H4 (cell line): Measurements from ENCODE around the gene TCN2. TPM values are rescaled to one million over a fixed set of nuclear protein-coding genes. Genes with fewer than 3 reads are reported as not detected.
"Not testable (repeated sequence)": the region's sequence is repeated elsewhere in the genome, so short reads cannot be mapped to it uniquely, and the experiment has no call there.

Source experiments
- DNase-seq: peaks from one replicate; pipeline ENCODE4 v3.0.0-alpha.2; 2015; ENCODE audit warnings: low spot score
- total RNA-seq: library from RNA; depleted of rRNA; stranded (reverse); fragments of >200 nt; shearing (Covaris generic); gene quantifications from 2 replicates; pipeline ENCODE4 v1.2.3, GENCODE V29; 2014

The TCN2 gene
- total RNA-seq, 1 experiment from 2014 or later: 7.6 TPM

DNA sequence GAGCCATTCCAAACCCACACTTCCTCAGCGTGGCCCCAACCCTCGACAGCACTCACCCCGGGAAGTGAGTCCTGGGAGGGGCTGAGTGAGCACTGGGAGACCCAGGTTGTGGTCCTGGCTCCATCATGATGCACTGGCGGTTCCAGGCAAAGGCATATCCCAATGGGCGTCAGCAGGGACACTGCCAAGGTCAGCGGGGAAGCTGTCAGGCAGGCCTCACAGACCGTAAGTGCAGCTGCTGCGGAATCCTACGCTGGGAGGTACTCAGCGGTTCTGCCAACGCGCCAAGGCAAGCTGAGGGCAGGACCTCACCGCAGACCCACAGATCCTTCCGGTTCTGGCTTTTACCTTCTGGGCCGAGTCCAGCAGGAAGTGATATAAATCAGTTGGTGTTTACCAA is 31.1 kb upstream of the TCN2 start:
- no peak for DNase-seq

DNA sequence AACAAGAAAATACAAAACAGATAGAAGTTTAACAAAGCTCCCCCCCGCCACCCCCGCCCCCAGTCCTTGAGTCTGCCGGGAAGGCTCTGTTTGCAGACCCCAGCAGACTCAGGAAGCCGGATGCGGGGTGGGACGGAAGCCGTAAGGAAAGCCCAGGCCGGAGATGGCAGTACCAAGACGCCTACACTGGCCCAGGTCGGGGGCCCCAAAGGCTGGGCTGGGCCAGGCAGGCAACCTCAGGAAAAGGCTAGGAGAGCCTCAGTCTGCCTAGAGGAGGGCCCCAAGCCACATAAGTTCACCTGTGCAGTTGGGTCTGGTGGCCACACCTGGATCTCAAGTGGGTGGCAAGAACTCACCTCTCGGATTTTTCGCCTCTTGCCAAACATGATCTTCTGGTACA is 28.5 kb upstream of the TCN2 start:
- DNase-seq: no peak

DNA sequence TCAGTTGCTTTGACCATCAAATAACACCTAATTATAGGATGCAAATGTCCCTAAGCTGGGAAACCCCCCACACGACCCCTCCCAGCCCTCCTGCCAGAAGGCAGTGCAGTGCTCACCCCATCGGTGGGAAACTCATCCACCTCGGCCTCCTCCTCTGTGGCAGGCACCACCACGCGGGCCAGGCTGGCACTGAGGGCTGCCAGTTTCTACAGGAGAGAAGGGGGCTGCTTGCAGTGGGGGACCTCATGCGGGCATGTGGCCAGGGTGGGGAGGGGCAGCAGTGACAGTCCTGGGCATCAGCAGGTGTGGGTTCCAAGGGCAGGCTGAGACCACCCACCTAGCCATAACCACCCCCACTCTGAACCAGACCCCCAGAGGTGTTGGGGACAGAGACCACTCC is 26.1 kb upstream of the TCN2 start:
- DNase-seq: no peak

DNA sequence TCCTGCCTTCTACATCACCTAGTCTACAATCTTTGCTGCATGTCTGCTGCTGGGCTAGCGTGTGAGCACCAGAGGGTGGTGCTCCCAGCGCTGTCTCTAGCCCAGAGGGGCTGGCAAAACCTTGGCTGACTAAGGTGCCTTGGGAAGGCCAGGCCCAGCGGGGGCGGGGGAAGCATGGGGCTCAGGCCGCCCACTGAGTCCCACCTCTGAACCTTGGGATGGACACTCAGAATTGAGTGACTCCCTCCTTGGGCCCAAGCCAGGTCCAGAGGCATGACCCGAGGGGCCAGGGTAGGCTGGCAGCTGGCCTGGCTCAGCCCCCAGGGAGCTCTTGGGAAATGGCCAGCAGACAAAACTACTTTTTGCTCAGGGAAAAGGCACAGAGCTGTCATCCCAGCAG is 24.9 kb upstream of the TCN2 start:
- DNase-seq: no peak

DNA sequence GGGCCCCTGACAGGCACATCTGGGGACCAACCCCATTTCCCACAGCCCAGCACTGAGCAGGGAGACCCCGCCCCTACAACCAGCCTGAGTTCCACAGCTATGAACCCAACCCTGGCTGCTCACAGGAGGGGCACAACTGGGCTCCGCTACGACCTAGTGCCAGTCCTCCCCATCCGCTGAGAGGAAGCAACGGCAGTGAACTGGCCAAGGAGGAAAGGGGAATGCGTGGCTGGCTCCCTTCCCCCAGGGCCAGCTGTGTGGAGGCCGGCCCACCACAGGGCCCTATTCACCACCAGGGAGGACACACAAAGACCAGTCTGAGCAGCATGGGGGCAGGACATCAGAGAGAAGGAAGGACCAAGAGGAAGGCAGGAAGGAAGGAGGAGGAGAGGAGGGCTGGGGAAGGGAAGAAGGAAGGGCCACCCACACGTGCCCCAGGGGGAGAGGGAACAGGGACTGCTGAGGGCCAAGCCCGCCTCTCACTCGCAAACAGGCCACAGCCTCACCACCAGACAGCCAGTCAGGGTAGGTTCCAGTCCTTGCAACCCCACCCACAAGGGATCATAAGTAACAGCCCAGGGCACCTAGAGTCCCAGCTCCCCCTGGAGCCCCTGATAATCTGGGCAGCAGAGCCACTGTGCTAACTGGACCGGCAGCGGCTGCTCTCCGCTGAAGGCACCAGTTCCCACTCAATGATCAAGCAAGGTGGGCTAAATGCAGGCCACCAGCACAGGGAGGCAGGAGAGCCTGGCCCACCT is 24.0 kb upstream of the TCN2 start:
- no peak for DNase-seq

DNA sequence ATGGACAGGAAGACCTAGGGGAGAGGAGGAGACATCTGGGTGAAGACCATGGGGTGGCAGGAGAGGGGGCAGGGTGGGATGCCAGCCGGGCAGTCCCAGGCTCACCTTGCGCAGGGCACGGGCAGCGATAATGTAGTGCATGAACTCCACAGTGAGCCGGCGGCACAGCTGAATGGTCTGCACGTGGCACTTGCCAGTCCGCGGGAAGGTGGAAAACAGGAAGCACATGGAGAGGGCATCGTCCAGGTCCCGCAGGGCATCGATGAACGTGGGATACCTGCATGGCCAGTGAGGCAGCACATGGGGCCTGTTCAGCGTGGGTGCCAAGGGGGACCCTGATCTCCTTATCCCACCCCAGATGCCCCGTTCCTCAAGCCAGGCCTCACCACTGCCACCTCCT is 22.5 kb upstream of the TCN2 start:
- DNase-seq: no peak

DNA sequence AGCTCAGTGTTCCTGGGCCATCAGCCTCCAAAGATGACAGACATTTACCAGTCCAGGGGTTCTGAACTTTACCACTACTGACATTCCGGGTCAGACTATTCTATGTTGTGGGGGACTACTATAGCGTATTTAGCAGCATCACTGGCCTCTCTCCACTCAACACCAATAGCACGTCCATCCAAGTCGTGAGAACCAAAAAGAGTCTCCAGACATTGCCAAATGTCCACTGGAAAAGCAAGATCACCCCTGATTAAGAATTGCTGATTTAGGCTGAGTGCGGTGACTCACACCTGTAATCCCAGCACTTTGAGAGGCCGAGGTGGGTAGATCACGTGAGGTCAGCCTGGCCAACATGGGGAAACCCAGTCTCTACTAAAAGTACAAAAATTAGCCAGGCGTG is 20.6 kb upstream of the TCN2 start:
- no peak for DNase-seq

DNA sequence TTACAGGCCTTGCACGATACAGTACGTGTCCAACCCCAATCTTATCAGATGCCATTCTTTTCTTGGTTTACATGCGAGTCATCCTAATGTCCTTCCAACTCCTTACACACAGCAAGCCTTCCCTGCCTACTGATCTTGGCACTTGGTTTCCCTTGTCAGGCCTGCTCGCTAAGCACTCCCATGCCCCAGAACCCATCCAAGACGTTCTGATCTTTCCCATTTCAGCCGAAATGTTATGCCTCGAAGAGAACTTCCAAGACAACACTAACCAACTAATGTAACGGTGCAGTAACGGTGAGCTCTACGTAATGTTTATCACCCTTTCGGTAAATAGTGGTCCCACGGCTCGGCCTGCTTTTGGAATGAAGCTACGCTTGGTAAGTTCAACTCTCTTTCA is 15.8 kb upstream of the TCN2 start:
- DNase-seq: no peak

DNA sequence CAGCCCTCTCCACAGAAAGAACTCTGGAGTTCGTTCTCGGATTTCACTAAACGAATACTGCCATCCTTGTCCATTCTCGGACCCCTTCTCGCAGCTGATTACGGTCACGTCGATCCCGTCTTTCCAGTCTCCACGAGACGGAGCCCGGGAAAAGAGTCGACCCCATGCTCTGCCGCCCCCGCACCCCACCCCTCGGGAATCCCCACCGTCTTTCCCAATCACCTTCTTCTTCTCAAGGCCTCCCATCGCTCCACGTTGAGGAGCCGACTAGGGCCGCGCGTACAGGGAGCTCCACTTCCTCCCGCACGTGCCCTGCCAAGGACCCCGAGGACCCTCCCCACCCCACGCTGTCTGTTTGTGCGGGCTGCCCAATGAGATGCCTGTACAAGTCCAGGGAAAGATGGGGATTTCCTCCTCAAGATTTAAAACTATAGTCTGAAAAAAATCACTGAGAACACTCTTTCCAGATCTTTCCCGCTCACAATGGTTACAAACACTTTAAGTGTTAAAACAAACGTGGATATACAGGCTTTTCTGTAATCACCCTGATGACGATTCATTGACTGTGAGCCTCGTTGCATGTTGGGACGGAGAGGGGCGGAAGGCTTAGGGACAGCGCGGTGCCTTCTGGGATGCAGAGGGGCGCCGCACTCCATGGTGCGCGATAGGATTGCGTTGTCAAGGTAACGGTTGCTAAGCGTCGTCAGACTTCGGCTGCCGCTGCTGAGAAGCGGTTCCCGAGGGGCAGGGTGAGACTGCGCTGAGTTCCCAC is 15.2 kb upstream of the TCN2 start, which contains the start of gene PES1:
TSS of gene PES1 (minus strand) at position 323 of the 772 bp plus-strand sequence. CDS start at position 246, 77 bp downstream.
- peak; percentile 97 for DNase-seq

DNA sequence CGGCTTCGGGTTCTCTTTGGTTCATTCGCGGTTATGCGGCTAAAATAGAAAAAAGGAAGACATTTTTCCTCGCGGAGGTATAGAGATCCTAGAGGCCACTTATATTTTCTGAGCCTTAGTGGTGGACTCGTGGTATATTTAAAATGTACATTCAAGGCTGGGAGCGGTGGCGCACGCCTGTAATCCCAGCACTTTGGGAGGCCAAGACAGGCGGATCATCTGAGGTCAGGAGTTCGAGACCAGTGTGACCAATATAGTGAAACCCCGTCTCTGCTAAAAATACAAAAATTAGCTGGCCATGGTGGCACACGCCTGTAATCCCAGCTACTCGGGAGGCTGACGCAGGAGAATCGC is 14.6 kb upstream of the TCN2 start:
- DNase-seq: not testable (repeated sequence)

DNA sequence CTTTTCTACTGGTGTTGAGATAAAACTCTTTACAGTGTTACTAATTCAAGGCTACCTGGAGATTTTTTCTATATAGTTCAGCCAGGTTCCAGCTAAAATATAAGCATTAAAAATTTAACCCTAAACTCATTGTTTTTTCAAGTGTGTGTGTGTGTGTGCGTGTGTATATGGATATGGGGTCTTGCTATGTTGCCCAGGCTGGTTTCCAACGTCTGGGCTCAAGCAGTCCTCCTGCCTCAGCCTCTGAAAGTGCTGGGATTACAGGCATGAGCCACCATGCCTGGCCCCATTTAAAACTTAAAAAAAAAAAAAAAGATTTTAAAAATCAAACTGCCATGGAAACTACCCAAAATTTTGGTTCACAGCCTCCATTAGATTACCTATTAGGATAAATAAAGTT is 10.8 kb upstream of the TCN2 start:
- DNase-seq: no peak

DNA sequence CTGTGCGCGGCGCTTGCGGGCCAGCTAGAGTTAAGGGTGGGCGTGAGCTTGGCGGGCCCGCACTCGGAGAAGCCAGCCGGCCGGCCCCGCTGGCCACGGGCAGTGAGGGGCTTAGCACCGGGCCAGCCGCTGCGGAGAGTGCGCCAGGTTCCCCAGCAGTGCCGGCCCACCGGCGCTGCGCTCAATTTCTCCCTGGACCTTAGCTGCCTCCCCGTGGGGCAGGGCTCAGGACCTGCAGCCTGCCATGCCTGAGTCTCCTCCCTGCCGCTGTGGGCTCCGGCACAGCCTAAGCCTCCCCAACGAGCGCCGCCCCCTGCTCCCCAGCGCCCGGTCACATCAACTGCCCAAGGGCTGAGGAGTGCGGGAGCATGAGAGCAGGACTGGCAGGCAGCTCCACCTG is 10.1 kb upstream of the TCN2 start:
- no peak for DNase-seq

DNA sequence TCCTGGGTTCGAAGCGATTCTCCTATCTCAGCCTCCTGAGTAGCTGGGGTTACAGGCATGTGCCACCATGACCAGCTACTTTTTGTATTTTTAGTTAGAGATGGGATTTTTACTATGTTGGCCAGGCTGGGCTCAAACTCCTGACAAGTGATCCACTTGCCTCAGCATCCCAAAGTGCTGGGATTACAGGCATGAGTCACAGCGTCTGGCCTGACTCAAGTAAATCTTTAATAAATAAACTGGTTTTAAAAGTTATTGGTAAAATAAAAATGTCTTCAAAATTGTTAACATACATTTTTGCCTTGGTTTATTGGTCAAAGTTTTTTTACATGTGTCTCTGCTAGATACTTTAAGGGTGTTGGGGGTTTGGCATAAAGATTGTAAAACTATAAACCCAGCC is 8.0 kb upstream of the TCN2 start:
- DNase-seq: no peak

DNA sequence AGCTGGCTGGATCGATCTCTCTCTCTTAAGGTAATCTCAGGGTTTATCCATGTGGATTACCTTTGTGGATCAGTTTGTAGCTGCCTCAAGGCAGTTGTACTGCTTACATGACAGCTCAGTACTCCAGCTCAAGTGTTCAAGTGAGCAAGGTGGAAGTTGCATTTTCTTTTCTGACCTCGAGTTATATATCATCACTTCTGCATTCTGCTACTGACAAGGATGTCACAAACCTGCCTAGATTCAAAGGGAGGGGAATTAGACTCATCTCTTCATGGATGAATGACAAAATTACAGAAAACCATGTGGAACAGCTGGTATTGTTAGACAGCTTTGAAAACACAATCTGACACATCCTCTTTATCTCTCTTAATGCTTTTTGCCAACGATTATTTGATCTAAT is 6.1 kb upstream of the TCN2 start:
- DNase-seq: no peak

DNA sequence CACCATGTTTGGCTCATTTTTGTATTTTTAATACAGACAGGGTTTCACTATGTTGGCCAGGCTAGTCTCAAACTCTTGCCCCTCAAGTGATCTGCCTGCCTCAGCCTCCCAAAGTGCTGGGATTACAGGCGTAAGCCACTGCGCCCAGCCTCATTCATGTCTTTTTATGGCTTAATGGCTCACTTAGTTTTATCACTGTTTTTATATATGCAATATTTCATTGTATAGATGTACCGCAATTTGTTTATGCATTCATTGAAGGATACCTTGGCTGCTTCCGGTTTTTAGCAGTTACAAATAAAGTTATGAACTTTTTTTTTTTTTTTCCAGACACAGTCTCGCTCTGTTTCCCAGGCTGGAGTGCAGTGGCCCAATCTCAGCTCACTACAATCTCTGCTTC is 5.5 kb upstream of the TCN2 start:
- DNase-seq: no peak

DNA sequence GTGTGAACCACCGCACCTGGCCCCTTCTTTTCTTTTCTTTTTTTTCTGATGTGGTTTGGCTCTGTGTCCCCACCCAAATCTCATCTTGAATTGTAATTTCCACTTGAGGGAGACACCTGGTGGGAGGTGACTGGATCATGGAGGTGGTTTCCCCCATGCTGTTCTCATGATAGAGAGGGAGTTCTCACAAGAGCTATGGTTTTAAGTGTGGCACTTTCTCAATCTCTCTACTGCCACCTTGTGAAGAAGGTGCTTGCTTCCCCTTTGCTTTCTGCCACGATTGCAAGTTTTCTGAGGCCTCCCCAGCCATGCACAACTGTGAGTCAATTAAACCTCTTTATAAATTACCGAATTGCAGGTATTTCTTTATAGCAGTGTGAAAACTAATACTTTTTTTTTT is 4.9 kb upstream of the TCN2 start:
- DNase-seq: peak; percentile 43

DNA sequence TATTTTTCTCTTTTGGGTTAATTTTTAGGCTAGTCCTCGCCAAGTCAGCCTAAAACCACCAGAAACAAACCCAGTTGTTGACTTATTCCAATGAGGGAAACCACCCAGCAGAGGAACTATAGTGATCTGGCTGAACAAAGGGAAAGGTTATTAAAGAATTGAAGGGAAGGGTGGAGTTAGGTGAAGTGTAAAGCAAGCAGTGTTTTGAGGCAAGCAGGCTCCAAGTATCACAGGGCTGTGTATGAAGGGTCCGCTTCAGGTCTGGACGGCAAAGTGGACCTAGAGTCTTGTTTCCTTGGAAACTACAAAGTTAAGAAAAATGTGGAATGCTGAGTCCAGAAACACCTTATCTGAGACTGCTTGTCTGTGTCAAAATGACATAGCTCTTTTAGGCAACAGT is 3.2 kb upstream of the TCN2 start:
- no peak for DNase-seq

DNA sequence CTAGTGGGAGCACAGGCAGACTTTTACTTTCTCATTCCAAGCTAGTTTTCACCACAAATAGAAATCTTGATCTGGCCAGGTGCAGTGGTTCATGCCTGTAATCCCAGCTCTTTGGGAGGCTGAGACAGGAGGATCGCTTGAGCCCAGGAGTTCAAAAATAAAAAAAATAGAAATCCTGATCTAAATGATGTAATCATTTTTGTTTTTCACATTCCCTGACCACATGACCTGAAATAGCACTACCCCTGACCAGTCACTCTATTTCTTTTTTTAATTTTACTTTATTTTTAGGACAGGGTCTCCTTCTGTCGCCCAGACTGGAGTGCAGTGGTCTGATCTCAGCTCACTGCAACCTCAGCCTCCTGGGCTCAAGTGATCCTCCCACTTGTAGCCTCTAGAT is 2.3 kb upstream of the TCN2 start:
- no peak for DNase-seq

DNA sequence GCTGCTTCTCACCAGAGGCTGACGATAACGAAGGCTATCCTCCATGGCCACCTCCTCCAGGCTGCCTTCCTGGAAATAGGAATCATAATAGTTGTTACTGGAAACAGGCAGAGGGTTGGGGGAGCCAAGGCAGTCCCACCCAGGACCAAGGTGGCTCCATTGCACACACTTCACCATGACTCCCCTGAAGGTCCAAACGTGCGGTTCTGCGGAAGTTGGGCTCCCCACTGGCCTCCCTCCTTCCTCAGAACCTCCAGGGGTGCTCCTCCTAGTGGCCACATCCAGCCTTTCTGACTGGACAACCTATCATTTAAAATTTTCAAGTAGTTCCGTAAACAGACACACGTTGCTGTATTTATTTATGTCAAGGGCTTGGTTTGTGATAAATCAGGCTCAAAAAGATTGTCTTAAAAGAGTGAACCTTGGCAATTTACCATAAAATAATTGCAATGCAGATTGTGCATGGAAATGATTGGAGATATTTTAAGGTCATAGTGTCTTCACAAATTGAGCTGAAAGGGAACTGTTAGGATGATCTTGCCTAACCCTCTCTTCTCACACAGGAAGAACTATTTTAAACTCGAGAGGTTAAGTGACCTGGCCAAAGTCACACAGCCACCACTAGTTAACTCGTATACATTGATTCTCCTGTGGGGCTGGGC is 1.4 kb upstream of the TCN2 start:
- peak; percentile 20 for DNase-seq

DNA sequence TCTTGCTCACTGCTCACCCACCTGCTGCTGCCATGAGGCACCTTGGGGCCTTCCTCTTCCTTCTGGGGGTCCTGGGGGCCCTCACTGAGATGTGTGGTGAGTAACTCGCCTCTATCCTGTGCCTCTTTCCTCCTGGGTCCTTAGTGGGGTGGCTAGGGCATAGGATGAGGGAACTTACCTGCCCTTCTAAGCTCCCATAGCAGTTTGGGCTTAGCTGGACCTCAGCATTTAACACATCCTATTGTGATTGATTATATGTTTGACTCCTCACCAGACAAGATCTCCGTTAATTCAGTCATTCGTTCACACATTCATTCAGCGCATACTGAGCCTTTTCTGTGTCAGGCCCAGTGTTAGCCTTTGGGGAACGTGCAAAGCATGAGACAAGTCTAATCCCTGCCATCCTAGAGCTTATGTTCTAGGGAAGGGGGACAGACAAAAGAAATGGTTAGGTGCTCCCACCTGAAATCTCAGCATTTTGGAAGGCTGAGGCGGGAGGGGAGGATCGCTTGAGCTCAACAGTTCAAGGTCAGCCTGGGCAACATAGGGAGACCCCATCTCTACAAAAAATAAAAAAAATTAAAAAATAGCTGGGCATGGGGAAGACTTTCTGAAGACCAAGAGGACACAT is 441 bp downstream of the TCN2 start:
- no peak for DNase-seq

DNA sequence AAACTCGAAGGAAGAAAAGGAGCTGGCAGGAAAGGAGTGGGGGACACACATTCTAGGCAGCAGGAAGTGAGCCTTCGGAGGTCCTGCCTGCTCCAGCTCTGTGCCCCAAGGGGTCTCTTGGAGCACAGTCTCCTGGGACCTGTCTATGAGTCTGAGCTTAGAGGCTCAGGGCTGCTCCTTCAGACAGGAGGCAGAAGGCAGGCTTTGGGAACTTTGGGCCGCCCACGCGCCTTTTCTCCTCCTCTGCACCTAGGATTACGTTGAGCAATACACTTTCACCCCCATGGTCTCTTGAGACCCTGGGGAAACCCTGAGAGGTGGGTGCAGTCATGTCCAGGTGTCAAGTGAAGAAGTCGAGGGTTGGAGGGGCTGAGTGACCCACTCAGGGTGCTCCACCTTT is 965 bp downstream of the TCN2 start:
- no peak for DNase-seq
